PC-3 (cell line): ENCODE data around the gene SPCS3. TPM values are rescaled to one million over a fixed set of nuclear protein-coding genes. Genes with fewer than 3 reads are reported as not detected.
A peak's percentile ranks its signal among the peaks of the same experiment; 100 is the strongest.

Experiments
- ATAC-seq: fragments of 200-7000 bp; cut with Tn5 transposase; 2 replicates; pipeline ENCODE4 v1.9.1; 2020; ENCODE audit warnings: mild to moderate bottlenecking, moderate library complexity
- BruUV-seq: library from RNA; stranded (reverse); fragments of 400-500 nt; replicated peaks from 2 replicates; lab custom pipeline; 2021; lab: Mats Ljungman, UMichigan
- CTCF ChIA-PET: fragments of 300-600 bp; sonication (Branson Sonifier 250); formaldehyde crosslinking; loops from one replicate; lab custom pipeline; 2022; ENCODE audit warnings: antibody characterized with exemption; lab: Charles Lee
- POLR2A ChIA-PET: fragments of 300-600 bp; sonication (Branson Sonifier 250); formaldehyde crosslinking; loops from one replicate; lab custom pipeline; 2022; ENCODE audit warnings: antibody characterized with exemption; ENCODE audit not compliant: unreplicated experiment; lab: Charles Lee
- DNase-seq: peaks from one replicate; pipeline ENCODE4 v3.0.0-alpha.2; 2015
- H2AFZ ChIP-seq: fragments of 300-600 bp; sonication (generic); 2 replicates; pipeline ENCODE4 v1.6.0; 2016; ENCODE audit warnings: antibody characterized with exemption, low read length
- H3F3A ChIP-seq: fragments of 300-600 bp; sonication (generic); one replicate; pipeline ENCODE4 v1.6.0; 2017; ENCODE audit warnings: antibody characterized with exemption, low read length, control low read depth, mild to moderate bottlenecking; ENCODE audit not compliant: unreplicated experiment
- H3K27ac ChIP-seq: fragments of 300-600 bp; sonication (generic); 2 replicates; pipeline ENCODE4 v1.5.1; 2016; ENCODE audit warnings: mild to moderate bottlenecking, low read length
- H3K27me3 ChIP-seq: fragments of 300-600 bp; sonication (generic); 2 replicates; pipeline ENCODE4 v1.6.1; 2016; ENCODE audit warnings: low read length, mixed read lengths
- H3K36me3 ChIP-seq: fragments of 300-600 bp; sonication (generic); 2 replicates; pipeline ENCODE4 v1.6.1; 2016; ENCODE audit warnings: low read depth, mixed run types, low read length, mixed read lengths
- H3K4me1 ChIP-seq: fragments of 300-600 bp; sonication (generic); 2 replicates; pipeline ENCODE4 v1.5.1; 2016; ENCODE audit warnings: low read length; ENCODE audit not compliant: insufficient read depth
- H3K4me2 ChIP-seq: fragments of 300-600 bp; sonication (generic); 2 replicates; pipeline ENCODE4 v1.6.0; 2016; ENCODE audit warnings: low read length
- H3K4me3 ChIP-seq: fragments of 300-600 bp; sonication (generic); 2 replicates; pipeline ENCODE4 v1.5.1; 2016; ENCODE audit warnings: mild to moderate bottlenecking, low read length, mixed read lengths
- H3K79me2 ChIP-seq: fragments of 300-600 bp; sonication (generic); 2 replicates; pipeline ENCODE4 v1.6.1; 2017; ENCODE audit warnings: low read length, mixed read lengths
- H3K9ac ChIP-seq: fragments of 300-600 bp; sonication (generic); 2 replicates; pipeline ENCODE4 v1.6.0; 2016; ENCODE audit warnings: mild to moderate bottlenecking, low read length
- H3K9me2 ChIP-seq: fragments of 300-600 bp; sonication (generic); replicated peaks from 2 replicates; pipeline ENCODE4 v1.6.1; 2016; ENCODE audit warnings: mixed run types, low read length, mixed read lengths
- H3K9me3 ChIP-seq: fragments of 300-600 bp; sonication (generic); 2 replicates; pipeline ENCODE4 v1.6.1; 2016; ENCODE audit warnings: low read length, mixed read lengths
- H4K20me1 ChIP-seq: fragments of 300-600 bp; sonication (generic); 2 replicates; pipeline ENCODE4 v1.6.1; 2016; ENCODE audit warnings: low read length, mixed read lengths
- EZH2 ChIP-seq: fragments of 300-600 bp; sonication (generic); IDR thresholded peaks from one replicate; pipeline ENCODE4 v1.6.1; 2017; ENCODE audit warnings: antibody characterized with exemption, mild to moderate bottlenecking, low read length; ENCODE audit not compliant: unreplicated experiment
- EZH2phosphoT487 ChIP-seq: fragments of 300-600 bp; sonication (generic); IDR thresholded peaks from 2 replicates; pipeline ENCODE4 v1.6.1; 2018; ENCODE audit warnings: mild to moderate bottlenecking, antibody characterized with exemption, low read length, borderline replicate concordance
- intact Hi-C: fragments of 100-400 bp; cut with micrococcal nuclease; formaldehyde crosslinking; loops from 2 replicates; pipeline ENCODE4 v1.9.0; 2023
- total RNA-seq: library from RNA; depleted of rRNA; stranded (reverse); fragments of >200 nt; gene quantifications from 2 replicates; pipeline ENCODE4 v1.2.3, GENCODE V29; 2014
- TF ChIP-seq, protein P1 (sequence below): fragments of 300-600 bp; sonication (generic); conservative IDR thresholded peaks from 2 replicates; pipeline ENCODE4 v1.5.1; 2017; ENCODE audit warnings: antibody characterized with exemption, low read depth, mild to moderate bottlenecking, low read length

The SPCS3 gene
- total RNA-seq, 1 experiment from 2014 or later: 56.1 TPM

DNA sequence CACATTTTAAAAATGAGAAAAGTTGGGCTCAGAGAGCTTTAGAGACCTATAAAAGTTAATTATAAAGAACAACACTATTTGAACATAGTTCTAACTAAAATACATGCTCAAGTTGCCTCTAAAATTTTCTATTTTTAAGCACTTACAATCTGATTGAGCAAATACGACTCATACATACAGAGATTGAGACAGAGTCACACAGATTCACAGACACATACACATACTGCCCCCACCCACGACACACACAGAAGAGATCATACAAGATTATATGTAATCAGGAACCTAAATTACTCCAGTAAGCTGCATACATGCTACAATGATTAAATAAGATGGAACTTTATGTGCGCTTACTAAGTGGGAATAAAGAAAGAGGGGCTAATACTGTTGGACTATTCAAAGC is 48.0 kb upstream of the SPCS3 start:
- DNase-seq: peak; percentile 37
- H3K4me1 ChIP-seq: peaks cover 47% of the 10 kb centered on the region
- TF ChIP-seq EZH2phosphoT487 (no peak), EZH2 (no peak)
- TF ChIP-seq, protein P1, sequence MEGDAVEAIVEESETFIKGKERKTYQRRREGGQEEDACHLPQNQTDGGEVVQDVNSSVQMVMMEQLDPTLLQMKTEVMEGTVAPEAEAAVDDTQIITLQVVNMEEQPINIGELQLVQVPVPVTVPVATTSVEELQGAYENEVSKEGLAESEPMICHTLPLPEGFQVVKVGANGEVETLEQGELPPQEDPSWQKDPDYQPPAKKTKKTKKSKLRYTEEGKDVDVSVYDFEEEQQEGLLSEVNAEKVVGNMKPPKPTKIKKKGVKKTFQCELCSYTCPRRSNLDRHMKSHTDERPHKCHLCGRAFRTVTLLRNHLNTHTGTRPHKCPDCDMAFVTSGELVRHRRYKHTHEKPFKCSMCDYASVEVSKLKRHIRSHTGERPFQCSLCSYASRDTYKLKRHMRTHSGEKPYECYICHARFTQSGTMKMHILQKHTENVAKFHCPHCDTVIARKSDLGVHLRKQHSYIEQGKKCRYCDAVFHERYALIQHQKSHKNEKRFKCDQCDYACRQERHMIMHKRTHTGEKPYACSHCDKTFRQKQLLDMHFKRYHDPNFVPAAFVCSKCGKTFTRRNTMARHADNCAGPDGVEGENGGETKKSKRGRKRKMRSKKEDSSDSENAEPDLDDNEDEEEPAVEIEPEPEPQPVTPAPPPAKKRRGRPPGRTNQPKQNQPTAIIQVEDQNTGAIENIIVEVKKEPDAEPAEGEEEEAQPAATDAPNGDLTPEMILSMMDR: no peak; the same call in 1 of the 2 replicates
- H3K27ac ChIP-seq: peak overlapping the region; percentile 72
- intact Hi-C loops: loop anchor here (2.0 to 5.0 kb wide), 3 partner anchors 51 to 77 kb away; partner anchors contain the start of gene SPATA4
- ChIA-PET CTCF (no interaction called here), POLR2A (interaction anchor here (0.6 kb wide), 1 partner anchor 34 kb away, joined by 5 read pairs; no protein-coding TSS in a partner anchor)
- H3K9ac ChIP-seq: peak overlapping the region; percentile 19; the same call in 1 of the 2 replicates
- H3F3A ChIP-seq: no peaks in the 10 kb centered on the region
- ATAC-seq: no peak
- H4K20me1 ChIP-seq: no peaks in the 10 kb centered on the region
- H3K9me3 ChIP-seq: no peaks in the 10 kb centered on the region
- no peaks in the 10 kb centered on the region for H3K36me3 ChIP-seq
- H3K4me3 ChIP-seq: no peak overlapping the region
- no peaks in the 10 kb centered on the region for H3K79me2 ChIP-seq
- H3K4me2 ChIP-seq: peak overlapping the region; percentile 74
- H3K9me2 ChIP-seq: no peaks in the 10 kb centered on the region
- BruUV-seq: no TSS peak
- H2AFZ ChIP-seq: no peak overlapping the region
- H3K27me3 ChIP-seq: no peaks in the 10 kb centered on the region

DNA sequence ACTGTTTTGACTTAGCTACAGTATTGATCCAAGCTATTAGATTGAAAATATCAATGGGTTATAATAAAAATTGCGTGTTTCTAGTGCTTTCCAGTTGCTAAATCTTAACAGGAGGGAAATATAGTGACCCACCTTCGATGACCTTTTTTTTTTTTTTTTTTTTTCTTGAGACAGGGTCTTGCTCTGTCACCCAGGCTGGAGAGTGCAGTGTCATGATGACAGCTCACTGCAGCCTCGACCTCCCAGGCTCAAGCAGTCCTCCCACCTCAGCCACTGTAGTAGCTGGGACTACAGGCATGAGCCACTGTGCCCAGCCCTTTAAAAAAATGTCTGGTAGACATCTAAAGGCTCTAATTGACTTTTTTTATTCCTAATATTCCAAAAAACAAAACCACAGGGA is 47.0 kb upstream of the SPCS3 start:
- no peak overlapping the region for H3K4me2 ChIP-seq
- ATAC-seq (no peak), DNase-seq (no peak)
- ChIA-PET POLR2A (no interaction called here), CTCF (no interaction called here)
- no peaks in the 10 kb centered on the region for H3K27me3 ChIP-seq
- no peaks in the 10 kb centered on the region for H3K36me3 ChIP-seq
- no peak overlapping the region for H2AFZ ChIP-seq
- no peak overlapping the region for H3K9ac ChIP-seq
- H3F3A ChIP-seq: no peaks in the 10 kb centered on the region
- H3K79me2 ChIP-seq: no peaks in the 10 kb centered on the region
- peaks cover 53% of the 10 kb centered on the region for H3K4me1 ChIP-seq
- no peak overlapping the region for H3K4me3 ChIP-seq
- H4K20me1 ChIP-seq: no peaks in the 10 kb centered on the region
- no peak overlapping the region for H3K27ac ChIP-seq
- no peaks in the 10 kb centered on the region for H3K9me3 ChIP-seq
- intact Hi-C loops: loop anchor here (5.0 kb wide), 2 partner anchors 50 to 70 kb away; no protein-coding TSS in a partner anchor
- BruUV-seq: no TSS peak
- no peaks in the 10 kb centered on the region for H3K9me2 ChIP-seq
- no peak for TF ChIP-seq EZH2
- TF ChIP-seq EZH2phosphoT487: no peak
- TF ChIP-seq, protein P1: no peak

DNA sequence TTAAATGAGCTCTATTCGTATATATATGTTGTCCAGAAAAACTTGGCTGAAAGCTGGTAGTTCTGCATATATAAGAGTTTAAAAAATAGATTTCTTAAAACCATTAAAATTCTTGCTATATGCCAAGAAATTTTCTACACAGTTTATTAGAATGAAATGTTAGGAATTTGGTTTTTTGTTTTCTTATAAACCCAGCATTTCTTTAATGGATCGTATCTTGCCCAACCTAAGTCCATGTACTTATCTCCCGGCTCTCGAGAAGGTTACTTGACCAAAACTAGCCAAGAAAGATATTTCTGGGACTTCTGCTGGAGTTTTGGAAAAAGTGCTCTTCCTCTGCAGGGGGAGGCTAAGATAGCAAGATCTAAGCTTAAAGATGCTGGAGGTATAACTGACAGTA is 46.0 kb upstream of the SPCS3 start:
- CTCF ChIA-PET: no interaction called here

More for the DNA sequence above, 46.0 kb upstream of the SPCS3 start:
- H3K9me2 ChIP-seq: no peaks in the 10 kb centered on the region
- no peaks in the 10 kb centered on the region for H3K79me2 ChIP-seq
- TF ChIP-seq EZH2phosphoT487 (no peak), EZH2 (no peak)
- TF ChIP-seq, protein P1: no peak
- no peaks in the 10 kb centered on the region for H3K27me3 ChIP-seq
- no peak overlapping the region for H3K4me3 ChIP-seq
- intact Hi-C loops: loop anchor here (5.0 kb wide), 2 partner anchors 49 to 69 kb away; no protein-coding TSS in a partner anchor
- no peaks in the 10 kb centered on the region for H3K9me3 ChIP-seq
- H3K36me3 ChIP-seq: no peaks in the 10 kb centered on the region
- H3K4me2 ChIP-seq: peak overlapping the region; percentile 54
- H2AFZ ChIP-seq: no peak overlapping the region
- no peaks in the 10 kb centered on the region for H3F3A ChIP-seq
- peaks cover 53% of the 10 kb centered on the region for H3K4me1 ChIP-seq
- POLR2A ChIA-PET: no interaction called here
- DNase-seq: no peak
- H3K27ac ChIP-seq: peak overlapping the region; percentile 83
- H3K9ac ChIP-seq: peak overlapping the region; percentile 21; the same call in 1 of the 2 replicates
- ATAC-seq: no peak
- no TSS peak for BruUV-seq
- H4K20me1 ChIP-seq: no peaks in the 10 kb centered on the region
